Endothelial cell of umbilical vein (primary cell): ENCODE measurements around the gene METTL9. TPM values are rescaled to one million over a fixed set of nuclear protein-coding genes. Genes with fewer than 3 reads are reported as not detected.

Source experiments
- BruUV-seq: library from RNA; stranded (reverse); fragments of 400-500 nt; replicated peaks from 2 replicates; lab custom pipeline; 2021; lab: Mats Ljungman, UMichigan
- CTCF ChIA-PET: fragments of 300-600, 350-600 bp; sonication (Branson Sonifier 250); formaldehyde crosslinking; loops from one replicate; lab custom pipeline; 2021; ENCODE audit warnings: antibody characterized with exemption, inconsistent platforms; lab: Charles Lee
- POLR2A ChIA-PET: fragments of 300-600, 350-600 bp; sonication (Branson Sonifier 250); formaldehyde crosslinking; loops from one replicate; lab custom pipeline; 2021; ENCODE audit warnings: antibody characterized with exemption, inconsistent platforms; lab: Charles Lee
- DNase-seq: peaks from one replicate; pipeline ENCODE4 v3.0.0-alpha.2; 2011; ENCODE audit warnings: low read depth, low spot score
- FAIRE-seq: peaks from 2 replicates; lab custom pipeline; 2011; peaks lifted over from hg19 to GRCh38; lab: Jason Lieb, UNC
- H2AFZ ChIP-seq: 2 replicates; pipeline ENCODE4 v1.6.0; 2012; ENCODE audit warnings: low read depth, low read length, control low read depth, inconsistent platforms
- H3K27ac ChIP-seq: 2 replicates; pipeline ENCODE4 v1.5.1; 2011; ENCODE audit warnings: low read depth, mild to moderate bottlenecking, control low read depth, low read length, moderate library complexity; ENCODE audit not compliant: insufficient read depth
- H3K27me3 ChIP-seq, 2 experiments: 2 replicates each; pipeline versions ENCODE4 v1.6.0 to v1.6.1; 2011; ENCODE audit warnings: low read length in 2 of 2, mixed read lengths in 1 of 2; ENCODE audit not compliant: control insufficient read depth in 2 of 2, insufficient read depth in 2 of 2
- H3K36me3 ChIP-seq, 2 experiments: 2 replicates in 1 of 2; 3 replicates in 1 of 2; pipeline ENCODE4 v1.5.1; 2011; ENCODE audit warnings: low read length in 2 of 2, mild to moderate bottlenecking in 1 of 2, moderate library complexity in 1 of 2; ENCODE audit not compliant: control insufficient read depth in 2 of 2, insufficient read depth in 2 of 2; ENCODE audit errors: extremely low read depth in 1 of 2
- H3K4me1 ChIP-seq: 3 replicates; pipeline ENCODE4 v1.5.1; 2011; ENCODE audit warnings: mild to moderate bottlenecking, low read length; ENCODE audit not compliant: control insufficient read depth, insufficient read depth; ENCODE audit errors: extremely low read depth
- H3K4me2 ChIP-seq: 2 replicates; pipeline ENCODE4 v1.6.1; 2011; ENCODE audit warnings: low read length, control low read depth, mixed read lengths; ENCODE audit not compliant: insufficient read depth
- H3K4me3 ChIP-seq, 3 experiments: fragments of 200-600 bp in 1 of 3; sonication (generic), shearing (Covaris generic) in 1 of 3; replicated peaks in 1 of 3; 2 replicates each; pipeline ENCODE4 v1.5.1; 2011 to 2016; ENCODE audit warnings: control low read depth in 3 of 3, low read length in 3 of 3, mild to moderate bottlenecking in 2 of 3, inconsistent platforms in 1 of 3, low read depth in 1 of 3, moderate library complexity in 1 of 3; ENCODE audit not compliant: insufficient read depth in 1 of 3
- H3K79me2 ChIP-seq: 2 replicates; pipeline ENCODE4 v1.6.0; 2012; ENCODE audit warnings: low read length, inconsistent platforms; ENCODE audit not compliant: control insufficient read depth, insufficient read depth
- H3K9ac ChIP-seq: replicated peaks from 2 replicates; pipeline ENCODE3; 2011; ENCODE audit warnings: low read length, control low read depth; ENCODE audit not compliant: insufficient read depth; ENCODE audit errors: extremely low read depth
- H3K9me1 ChIP-seq: replicated peaks from 3 replicates; pipeline ENCODE4 v1.6.0; 2011; ENCODE audit warnings: mild to moderate bottlenecking, low read length; ENCODE audit not compliant: control insufficient read depth, insufficient read depth; ENCODE audit errors: extremely low read depth
- H3K9me3 ChIP-seq: replicated peaks from 2 replicates; pipeline ENCODE4 v1.5.1; 2012; ENCODE audit warnings: low read length, inconsistent platforms; ENCODE audit not compliant: control insufficient read depth, insufficient read depth
- H4K20me1 ChIP-seq: replicated peaks from 2 replicates; pipeline ENCODE3; 2011; ENCODE audit warnings: mild to moderate bottlenecking, low read length; ENCODE audit not compliant: control insufficient read depth, insufficient read depth; ENCODE audit errors: extremely low read depth
- EZH2 ChIP-seq: IDR thresholded peaks from 2 replicates; pipeline ENCODE4 v1.6.1; 2012; ENCODE audit warnings: borderline replicate concordance, low read depth, mild to moderate bottlenecking, moderate library complexity, low read length, inconsistent platforms; ENCODE audit not compliant: severe bottlenecking
- FOS ChIP-seq: IDR thresholded peaks from 2 replicates; pipeline ENCODE4 v1.6.1; 2011; ENCODE audit warnings: mild to moderate bottlenecking, low read length, moderate library complexity, borderline replicate concordance; ENCODE audit not compliant: insufficient read depth
- GATA2 ChIP-seq: IDR thresholded peaks from 2 replicates; pipeline ENCODE4 v1.7.0; 2011; ENCODE audit warnings: low read depth, mild to moderate bottlenecking, moderate library complexity, mixed read lengths, low read length; ENCODE audit not compliant: insufficient read length, insufficient read depth
- JUN ChIP-seq: IDR thresholded peaks from 2 replicates; pipeline ENCODE4 v1.6.1; 2011; ENCODE audit warnings: borderline replicate concordance, low read depth; ENCODE audit not compliant: insufficient read length, insufficient read depth
- MYC ChIP-seq: IDR thresholded peaks from one replicate; pipeline ENCODE4 v1.6.1; 2011; ENCODE audit warnings: mild to moderate bottlenecking, low read depth, low read length
- POLR2A ChIP-seq: IDR thresholded peaks from 2 replicates; pipeline ENCODE4 v1.6.1; 2012; ENCODE audit warnings: low read depth, mild to moderate bottlenecking, control low read depth, low read length
- POLR2AphosphoS5 ChIP-seq: IDR thresholded peaks from 2 replicates; pipeline ENCODE4 v1.6.1; 2012; ENCODE audit warnings: low read depth, mild to moderate bottlenecking, control low read depth, low read length, moderate library complexity; ENCODE audit not compliant: insufficient read depth
- dilution Hi-C: fragments of 300-500 bp; cut with MboI; formaldehyde crosslinking; loops from one replicate; pipeline ENCODE4 v1.15.0; 2019; ENCODE audit warnings: low sequenced_read_pairs; ENCODE audit not compliant: extremely low pct_ligation_motif_present
- intact Hi-C: fragments of 100-400 bp; cut with micrococcal nuclease; formaldehyde crosslinking; loops from one replicate; pipeline ENCODE4 v1.10.0; 2022
- polyA plus RNA-seq, 4 experiments: library from polyadenylated mRNA; depleted of rRNA in 3 of 4; stranded (reverse) in 3 of 4; unstranded in 1 of 4; fragments of >200 nt; gene quantifications; 2 replicates each; pipeline versions ENCODE4 v1.2.1 to v1.2.3, GENCODE V29; 2011 to 2012; ENCODE audit warnings: missing spikeins in 1 of 4
- total RNA-seq: library from RNA; stranded (reverse); gene quantifications from 2 replicates; pipeline ENCODE4 v1.2.3, GENCODE V29; 2021
- TF ChIP-seq, protein P1 (sequence below): IDR thresholded peaks from 2 replicates; pipeline ENCODE4 v1.6.1; 2011; ENCODE audit not compliant: insufficient read depth, insufficient read length
- TF ChIP-seq, protein P2 (sequence below), 2 donors: IDR thresholded peaks; 1 replicate in 1 of 2; 2 replicates in 1 of 2; pipeline ENCODE4 v1.5.1; 2011; ENCODE audit warnings: low read length in 2 of 2, mild to moderate bottlenecking in 2 of 2, moderate library complexity in 2 of 2, control low read depth in 1 of 2, inconsistent platforms in 1 of 2, low read depth in 1 of 2; ENCODE audit not compliant: insufficient read depth in 1 of 2; ENCODE audit errors: extremely low read depth in 1 of 2

Gene METTL9
- total and polyA plus RNA-seq, 2 donors (not counting 3 experiments of a cell fraction or from before 2014, with no cell fraction given): 53.8 to 121 TPM

DNA sequence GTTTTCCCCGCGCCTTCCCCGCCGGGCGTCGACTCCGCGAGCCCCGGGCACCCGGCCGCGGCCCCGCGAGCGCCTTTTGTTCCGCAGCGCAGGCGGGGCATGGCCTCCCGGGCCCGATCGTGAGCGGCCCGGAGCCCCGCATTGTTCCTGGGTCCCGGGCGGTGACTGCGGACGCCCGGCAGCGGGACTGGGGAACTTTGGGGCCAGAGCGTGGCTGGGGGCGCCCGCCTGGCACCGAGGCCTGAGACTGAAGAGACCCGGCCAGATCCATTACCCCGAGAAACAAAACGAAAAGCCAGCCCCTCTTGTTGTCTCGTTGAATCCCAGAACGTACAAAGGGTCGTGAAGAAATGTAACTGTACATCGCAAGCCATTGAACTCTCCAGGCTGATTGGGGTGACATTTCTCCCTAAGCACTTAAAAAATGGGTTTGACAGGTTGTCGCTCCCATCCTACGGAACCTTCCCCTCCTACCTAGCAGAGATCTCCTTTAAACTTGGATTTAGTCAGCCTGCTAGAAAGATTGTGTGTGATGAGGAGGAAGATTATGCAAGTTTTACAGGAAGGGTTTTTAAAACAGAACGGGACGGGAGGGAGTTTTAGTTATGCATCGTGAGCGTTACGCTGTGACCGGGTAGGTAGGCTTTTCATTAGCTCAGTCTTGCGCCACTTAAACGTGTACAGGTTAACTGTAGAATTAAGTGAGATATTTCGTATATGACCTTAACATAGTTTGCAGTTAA, 825 bp downstream of the METTL9 start:
- Histone ChIP-seq H3K9me3 (no peaks in the 10 kb centered on the region), H3K27ac (peak overlapping the region; percentile 61), H3K4me2 (peak overlapping the region; percentile 79), H3K4me3 (peak overlapping the region; percentile 60 to 90 (median 77)), H3K36me3 (no peaks in the 10 kb centered on the region), H4K20me1 (no peaks in the 10 kb centered on the region), H3K79me2 (peaks cover 51% of the 10 kb centered on the region), H2AFZ (peak overlapping the region; percentile 18), H3K9ac (peak overlapping the region; percentile 79), H3K4me1 (peaks cover 21% of the 10 kb centered on the region), H3K9me1 (no peaks in the 10 kb centered on the region), H3K27me3 (no peaks in the 10 kb centered on the region)
- ChIA-PET CTCF (interaction anchor here (0.6 to 2.0 kb wide), 5 partner anchors 8 to 107 kb away, joined by 3 to 7 read pairs (median 5); no protein-coding TSS in a partner anchor), POLR2A (no interaction called here)
- intact Hi-C loops: no loop called here
- DNase-seq (peak; percentile 59), FAIRE-seq (no peak)
- BruUV-seq: no TSS peak
- dilution Hi-C loops: no loop called here
- TF ChIP-seq, protein P1, sequence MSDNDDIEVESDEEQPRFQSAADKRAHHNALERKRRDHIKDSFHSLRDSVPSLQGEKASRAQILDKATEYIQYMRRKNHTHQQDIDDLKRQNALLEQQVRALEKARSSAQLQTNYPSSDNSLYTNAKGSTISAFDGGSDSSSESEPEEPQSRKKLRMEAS: no peak
- TF ChIP-seq POLR2AphosphoS5 (no peak), POLR2A (no peak), FOS (no peak), GATA2 (no peak), MYC (no peak), JUN (no peak), EZH2 (no peak)
- TF ChIP-seq, protein P2, sequence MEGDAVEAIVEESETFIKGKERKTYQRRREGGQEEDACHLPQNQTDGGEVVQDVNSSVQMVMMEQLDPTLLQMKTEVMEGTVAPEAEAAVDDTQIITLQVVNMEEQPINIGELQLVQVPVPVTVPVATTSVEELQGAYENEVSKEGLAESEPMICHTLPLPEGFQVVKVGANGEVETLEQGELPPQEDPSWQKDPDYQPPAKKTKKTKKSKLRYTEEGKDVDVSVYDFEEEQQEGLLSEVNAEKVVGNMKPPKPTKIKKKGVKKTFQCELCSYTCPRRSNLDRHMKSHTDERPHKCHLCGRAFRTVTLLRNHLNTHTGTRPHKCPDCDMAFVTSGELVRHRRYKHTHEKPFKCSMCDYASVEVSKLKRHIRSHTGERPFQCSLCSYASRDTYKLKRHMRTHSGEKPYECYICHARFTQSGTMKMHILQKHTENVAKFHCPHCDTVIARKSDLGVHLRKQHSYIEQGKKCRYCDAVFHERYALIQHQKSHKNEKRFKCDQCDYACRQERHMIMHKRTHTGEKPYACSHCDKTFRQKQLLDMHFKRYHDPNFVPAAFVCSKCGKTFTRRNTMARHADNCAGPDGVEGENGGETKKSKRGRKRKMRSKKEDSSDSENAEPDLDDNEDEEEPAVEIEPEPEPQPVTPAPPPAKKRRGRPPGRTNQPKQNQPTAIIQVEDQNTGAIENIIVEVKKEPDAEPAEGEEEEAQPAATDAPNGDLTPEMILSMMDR (IDR thresholded peaks at IDR 0.05; ENCODE audit: extremely low read depth in 1 of 2, insufficient read depth in 1 of 2, low read depth in 1 of 2, low read length in 2 of 2): no peak
